Adrenal gland (tissue), 12 donors: Measurements from ENCODE around the gene TAF1A. TPM values are rescaled to one million over a fixed set of nuclear protein-coding genes. Genes with fewer than 3 reads are reported as not detected.
A peak's percentile ranks its signal among the peaks of the same experiment; 100 is the strongest.

Experiments used
- DNase-seq, 7 donors: peaks; one replicate each; pipeline ENCODE4 v3.0.0-alpha.2; 2019 to 2020
- H3K27ac ChIP-seq, 5 donors: fragments of 200-600 bp; sonication (generic) in 4 of 5; 1 replicate in 3 of 5; 2 replicates in 2 of 5; pipeline versions ENCODE4 v1.5.1 to v1.8.0; 2016 to 2020; ENCODE audit warnings: mild to moderate bottlenecking in 1 of 5
- H3K27me3 ChIP-seq: fragments of 200-600 bp; 2 replicates; pipeline ENCODE4 v1.8.0; 2021
- H3K36me3 ChIP-seq, 2 donors: fragments of 200-600 bp; replicated peaks in 1 of 2; 1 replicate in 1 of 2; 2 replicates in 1 of 2; pipeline versions ENCODE4 v1.5.1 to v1.8.0; 2018 to 2022
- H3K4me1 ChIP-seq, 2 donors: fragments of 200-600 bp; replicated peaks in 1 of 2; 1 replicate in 1 of 2; 2 replicates in 1 of 2; pipeline versions ENCODE4 v1.5.1 to v1.8.0; 2018 to 2021
- H3K4me3 ChIP-seq, 4 donors: fragments of 200-600 bp; sonication (generic) in 3 of 4; one replicate each; pipeline ENCODE4 v1.5.1; 2016 to 2018
- H3K9me3 ChIP-seq, 3 donors: fragments of 200-600 bp; sonication (generic) in 1 of 3; replicated peaks in 1 of 3; 1 replicate in 2 of 3; 2 replicates in 1 of 3; pipeline versions ENCODE4 v1.5.1 to v1.8.0; 2016 to 2021
- CTCF ChIP-seq, 6 experiments: fragments of 450-650 bp in 4 of 6; fragments of 200-600 bp in 2 of 6; sonication (generic) in 1 of 6; IDR thresholded peaks; 1 replicate in 5 of 6; 2 replicates in 1 of 6; pipeline versions ENCODE4 v1.5.1 to v1.8.0; 2016 to 2021; ENCODE audit warnings: antibody characterized with exemption in 6 of 6, mild to moderate bottlenecking in 2 of 6, moderate library complexity in 1 of 6
- POLR2A ChIP-seq, 2 donors: fragments of 450-650 bp; IDR thresholded peaks; one replicate each; pipeline ENCODE4 v1.6.1; 2017; ENCODE audit warnings: antibody characterized with exemption in 2 of 2, mild to moderate bottlenecking in 2 of 2, moderate library complexity in 1 of 2
- WGBS, 4 donors: extraction: QIAGEN DNeasy Blood & Tissue Kit in 2 of 4; methylation state at CpG; one replicate each; pipeline versions ENCODE4 v1.1.5 to v1.1.7; 2013 to 2017; 5-methylcytosine and 5-hydroxymethylcytosine counted together
- intact Hi-C, 2 donors: fragments of 100-400 bp; cut with DNase I; formaldehyde crosslinking; loops; one replicate each; pipeline versions ENCODE4 v1.14.1 to v1.15.0; 2022 to 2023
- polyA plus RNA-seq, 3 donors: library from polyadenylated mRNA; stranded (reverse); fragments of 200-250 nt in 2 of 3; fragments of 350-450 nt in 1 of 3; fragmentation: Illumina TruSeq in 1 of 3; extraction: RNeasy Lipid Tissue Mini Kit (QIAGEN cat#74804) in 1 of 3; gene quantifications; one replicate each; pipeline ENCODE4 v1.2.3, GENCODE V29; 2013 to 2014
- total RNA-seq, 9 donors: library from RNA; depleted of rRNA in 4 of 9; stranded (reverse); fragments of >200 nt in 4 of 9; fragments of 120-200 nt in 1 of 9; fragmentation: NEBNext Ultra II Directional in 1 of 9; extraction: Animal tissue kit (Norgen Biotek cat#: 25700) in 1 of 9; gene quantifications; one replicate each; pipeline versions ENCODE4 v1.1.0 to v1.2.4, GENCODE V29; 2013 to 2023
- donor health status: healthy with polysubstance abuse.
- donor health status: Bipolar disorder and iron deficiency.
- donor health status: DM: yes; HTN: yes; CAD: no.
- donor health status: DM: no; HTN: no; CAD: no.
- donor health status: DM: no; HTN: no; CAD: no.
- donor health status: DM: yes; HTN: yes; CAD: no.

Gene TAF1A
- total and polyA plus RNA-seq, 12 donors, result 1.4 to 9.6 (median 5.7) TPM

GRCh38 chr1:222547260-222547614 lies 42.5 kb downstream of the TAF1A start:
- no peak for DNase-seq
- TF ChIP-seq POLR2A (IDR thresholded peaks at IDR 0.05) (no peak), CTCF (IDR thresholded peaks at IDR 0.05) (no peak)
- H3K36me3 ChIP-seq, result no peaks in the 10 kb centered on the region
- intact Hi-C loops, result no loop called here
- H3K4me1 ChIP-seq, result no peaks in the 10 kb centered on the region
- H3K4me3 ChIP-seq, result no peak overlapping the region
- no peaks in the 10 kb centered on the region for H3K9me3 ChIP-seq
- 55 to 64% (median 60%) methylated on average over 5 to 8 of the region's 8 CpGs for whole genome bisulfite sequencing, 4 donors
- no peaks in the 10 kb centered on the region for H3K27me3 ChIP-seq
- H3K27ac ChIP-seq, result no peak overlapping the region

- no peaks in the 10 kb centered on the region for H3K4me1 ChIP-seq
- intact Hi-C loops, result no loop called here
- peak in 5 of 7 donors; percentile 17 to 68 (median 33) for DNase-seq
- no peak overlapping the region for H3K4me3 ChIP-seq
- TF ChIP-seq CTCF (IDR thresholded peaks at IDR 0.05) (no peak), POLR2A (IDR thresholded peaks at IDR 0.05) (no peak)
- WGBS, 4 donors, result 15 to 29% (median 23%) methylated on average over 3 to 7 of the region's 7 CpGs
- no peaks in the 10 kb centered on the region for H3K9me3 ChIP-seq
- no peaks in the 10 kb centered on the region for H3K27me3 ChIP-seq
- no peaks in the 10 kb centered on the region for H3K36me3 ChIP-seq
- H3K27ac ChIP-seq, result no peak overlapping the region
These were observed 43.0 kb downstream of the TAF1A start for GRCh38 chr1:222546548-222547259.

- H3K27me3 ChIP-seq, result no peaks in the 10 kb centered on the region
- no peak overlapping the region for H3K27ac ChIP-seq
- TF ChIP-seq CTCF (IDR thresholded peaks at IDR 0.05) (no peak), POLR2A (IDR thresholded peaks at IDR 0.05) (no peak)
- 53 to 65% (median 59%) methylated on average over 7 of the region's 7 CpGs for WGBS, 4 donors
- H3K9me3 ChIP-seq, result no peaks in the 10 kb centered on the region
- DNase-seq, result no peak
- H3K36me3 ChIP-seq, result no peaks in the 10 kb centered on the region
- H3K4me1 ChIP-seq, result no peaks in the 10 kb centered on the region
- intact Hi-C loops, result no loop called here
- no peak overlapping the region for H3K4me3 ChIP-seq
These were observed 43.6 kb downstream of the TAF1A start for GRCh38 chr1:222546091-222546490.

- 88 to 91% (median 90%) methylated on average over 15 to 21 of the region's 21 CpGs for WGBS, 4 donors
- H3K4me3 ChIP-seq, result no peak overlapping the region
- H3K27ac ChIP-seq, result no peak overlapping the region
- H3K9me3 ChIP-seq, result no peaks in the 10 kb centered on the region
- no peaks in the 10 kb centered on the region for H3K27me3 ChIP-seq
- DNase-seq, result no peak
- H3K4me1 ChIP-seq, result no peaks in the 10 kb centered on the region
- TF ChIP-seq CTCF (IDR thresholded peaks at IDR 0.05) (no peak), POLR2A (IDR thresholded peaks at IDR 0.05) (no peak)
- no peaks in the 10 kb centered on the region for H3K36me3 ChIP-seq
- intact Hi-C loops, result no loop called here
These were observed 45.9 kb downstream of the TAF1A start for GRCh38 chr1:222543817-222544216.
